Neural cell (in vitro differentiated cells): ENCODE data around the gene FBRS. TPM values are rescaled to one million over a fixed set of nuclear protein-coding genes. Genes with fewer than 3 reads are reported as not detected.
A peak's percentile ranks its signal among the peaks of the same experiment; 100 is the strongest.

Experiments
- H2AFZ ChIP-seq: fragments of 200-600, 300-800 bp; sonication (generic), shearing (Covaris generic); 2 replicates; pipeline ENCODE4 v1.6.0; 2014; ENCODE audit warnings: low read depth, mild to moderate bottlenecking, antibody characterized with exemption, low read length, moderate library complexity
- H3F3A ChIP-seq: fragments of 200-600 bp; shearing (Covaris generic); 2 replicates; pipeline ENCODE4 v1.6.1; 2016; ENCODE audit warnings: mild to moderate bottlenecking, moderate library complexity, mixed read lengths, antibody characterized with exemption, low read length; ENCODE audit not compliant: insufficient read depth, poor library complexity, severe bottlenecking
- H3K27ac ChIP-seq: fragments of 200-600, 300-800 bp; sonication (generic), shearing (Covaris generic); 2 replicates; pipeline ENCODE4 v1.5.1; 2014; ENCODE audit warnings: mild to moderate bottlenecking, low read length, moderate library complexity
- H3K27me3 ChIP-seq: fragments of 300-800, 200-600 bp; sonication (generic), shearing (Covaris generic); 2 replicates; pipeline ENCODE4 v1.6.0; 2014; ENCODE audit warnings: mild to moderate bottlenecking, low read depth, low read length, moderate library complexity; ENCODE audit not compliant: insufficient read depth
- H3K36me3 ChIP-seq: fragments of 300-800, 200-600 bp; sonication (generic), shearing (Covaris generic); 2 replicates; pipeline ENCODE4 v1.5.1; 2014; ENCODE audit warnings: mild to moderate bottlenecking, antibody characterized with exemption, low read length, moderate library complexity; ENCODE audit not compliant: insufficient read depth
- H3K4me2 ChIP-seq: fragments of 300-800, 200-600 bp; sonication (generic), shearing (Covaris generic); 2 replicates; pipeline ENCODE4 v1.6.0; 2014; ENCODE audit warnings: mild to moderate bottlenecking, low read length
- H3K4me3 ChIP-seq: fragments of 300-800, 200-600 bp; sonication (generic), shearing (Covaris generic); 2 replicates; pipeline ENCODE4 v1.5.1; 2014; ENCODE audit warnings: mild to moderate bottlenecking, low read length, moderate library complexity
- H3K79me2 ChIP-seq: fragments of 200-600 bp; shearing (Covaris generic); replicated peaks from 2 replicates; pipeline ENCODE4 v1.6.0; 2014; ENCODE audit warnings: mild to moderate bottlenecking, low read length, moderate library complexity; ENCODE audit not compliant: insufficient read depth
- H3K9ac ChIP-seq: fragments of 300-800, 200-600 bp; sonication (generic), shearing (Covaris generic); 2 replicates; pipeline ENCODE4 v1.6.1; 2016; ENCODE audit warnings: mild to moderate bottlenecking, low read length, mixed read lengths
- H3K9me2 ChIP-seq: fragments of 200-600 bp; shearing (Covaris generic); 2 replicates; pipeline ENCODE4 v1.6.1; 2016; ENCODE audit warnings: mild to moderate bottlenecking, low read length, mixed read lengths; ENCODE audit not compliant: insufficient read depth
- H3K9me3 ChIP-seq: fragments of 200-600, 300-800 bp; sonication (generic), shearing (Covaris generic); 2 replicates; pipeline ENCODE4 v1.6.1; 2016; ENCODE audit warnings: mild to moderate bottlenecking, mixed run types, low read length, moderate library complexity, mixed read lengths
- H4K20me1 ChIP-seq: fragments of 200-600 bp; shearing (Covaris generic); 2 replicates; pipeline ENCODE4 v1.6.1; 2016; ENCODE audit warnings: mild to moderate bottlenecking, mixed run types; ENCODE audit not compliant: insufficient read depth
- CTCF ChIP-seq: fragments of 450-650 bp; IDR thresholded peaks from 2 replicates; pipeline ENCODE4 v1.5.1; 2014; ENCODE audit warnings: antibody characterized with exemption, mild to moderate bottlenecking, moderate library complexity; ENCODE audit not compliant: poor library complexity, severe bottlenecking
- EP300 ChIP-seq: fragments of 450-650 bp; conservative IDR thresholded peaks from 2 replicates; pipeline ENCODE4 v1.6.1; 2014; ENCODE audit warnings: antibody characterized with exemption, mild to moderate bottlenecking, moderate library complexity; ENCODE audit not compliant: poor library complexity, severe bottlenecking
- EZH2 ChIP-seq: fragments of 200-600, 300-800 bp; shearing (Covaris generic), sonication (generic); IDR thresholded peaks from 2 replicates; pipeline ENCODE4 v1.6.1; 2014; ENCODE audit warnings: antibody characterized with exemption, low read length, borderline replicate concordance, mild to moderate bottlenecking; ENCODE audit not compliant: insufficient read depth, poor library complexity, severe bottlenecking
- MXI1 ChIP-seq: fragments of 450-650 bp; conservative IDR thresholded peaks from 2 replicates; pipeline ENCODE4 v1.6.1; 2014; ENCODE audit warnings: antibody characterized with exemption, mild to moderate bottlenecking; ENCODE audit not compliant: poor library complexity, severe bottlenecking
- POLR2AphosphoS5 ChIP-seq: IDR thresholded peaks from 2 replicates; pipeline ENCODE4 v1.6.1; 2012
- RAD21 ChIP-seq: fragments of 450-650 bp; conservative IDR thresholded peaks from 2 replicates; pipeline ENCODE4 v1.6.1; 2014; ENCODE audit warnings: antibody characterized with exemption, mild to moderate bottlenecking, moderate library complexity
- REST ChIP-seq: IDR thresholded peaks from 2 replicates; pipeline ENCODE4 v1.6.1; 2012; ENCODE audit warnings: borderline replicate concordance
- SMC3 ChIP-seq: fragments of 450-650 bp; conservative IDR thresholded peaks from 2 replicates; pipeline ENCODE4 v1.6.1; 2014; ENCODE audit warnings: antibody characterized with exemption, mild to moderate bottlenecking, moderate library complexity; ENCODE audit not compliant: poor library complexity
- TAF1 ChIP-seq: IDR thresholded peaks from 2 replicates; pipeline ENCODE4 v1.6.1; 2012; ENCODE audit warnings: low read depth
- polyA plus RNA-seq: library from polyadenylated mRNA; depleted of rRNA; stranded (reverse); fragments of >200 nt; gene quantifications from 2 replicates; pipeline ENCODE4 v1.2.3, GENCODE V29; 2014

The FBRS gene
- polyA plus RNA-seq, 1 donor from 2014 or later: 24.2 TPM

DNA sequence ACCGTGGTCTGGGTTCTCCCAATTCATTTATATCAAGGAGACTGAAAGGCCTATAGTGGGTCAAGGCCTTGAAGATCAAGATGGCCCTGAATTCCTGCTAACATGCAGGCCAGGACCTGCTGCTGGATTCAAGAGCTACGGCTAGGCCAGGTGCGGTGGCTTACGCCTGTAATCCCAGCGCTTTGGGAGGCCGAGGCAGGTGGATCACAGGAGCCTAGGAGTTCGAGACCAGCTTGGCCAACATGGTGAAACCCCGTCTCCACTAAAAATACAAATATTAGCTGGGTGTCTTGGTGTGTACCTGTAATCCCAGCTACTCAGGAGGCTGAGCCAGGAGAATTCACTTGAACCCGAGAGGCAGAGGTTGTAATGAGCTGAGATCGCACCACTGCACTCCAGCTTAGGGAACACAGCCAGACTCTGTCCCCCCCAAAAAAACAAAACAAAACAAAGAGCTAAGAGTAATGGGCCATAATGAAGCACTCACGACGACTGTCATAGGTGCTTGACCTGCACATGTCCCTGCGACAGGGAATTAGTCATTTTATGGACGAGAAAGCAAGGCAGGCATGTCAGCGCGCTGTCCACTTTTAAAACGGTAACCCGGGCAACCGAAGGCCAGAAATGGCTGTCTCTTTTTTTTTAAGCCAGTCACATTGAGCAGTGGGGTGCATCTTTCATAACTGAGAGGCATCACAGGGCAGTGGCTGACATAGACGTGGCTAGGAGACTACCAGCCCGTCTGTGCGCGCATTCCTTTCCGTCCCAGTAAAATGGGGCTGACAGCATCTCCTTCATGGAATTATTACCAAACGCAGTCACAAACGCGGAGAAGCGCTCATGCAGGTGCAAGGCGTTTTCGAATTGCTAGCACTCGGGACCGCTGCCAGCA is 1.0 kb upstream of the FBRS start:
- H2AFZ ChIP-seq: no peak overlapping the region
- H3K9me2 ChIP-seq: no peaks in the 10 kb centered on the region
- no peaks in the 10 kb centered on the region for H3K9me3 ChIP-seq
- no peaks in the 10 kb centered on the region for H4K20me1 ChIP-seq
- TF ChIP-seq CTCF: no peak
- no peak for TF ChIP-seq RAD21
- TF ChIP-seq MXI1: no peak
- TF ChIP-seq EZH2: no peak
- no peak for TF ChIP-seq EP300
- no peak for TF ChIP-seq POLR2AphosphoS5
- no peak for TF ChIP-seq SMC3
- no peak for TF ChIP-seq TAF1
- peak; percentile 3 for TF ChIP-seq REST
- peak overlapping the region; percentile 89 for H3K4me2 ChIP-seq
- peak overlapping the region; percentile 87 for H3K27ac ChIP-seq
- H3K79me2 ChIP-seq: peaks cover 36% of the 10 kb centered on the region
- H3K9ac ChIP-seq: peak overlapping the region; percentile 73
- peaks cover 6% of the 10 kb centered on the region for H3F3A ChIP-seq
- H3K36me3 ChIP-seq: no peaks in the 10 kb centered on the region
- H3K4me3 ChIP-seq: peak overlapping the region; percentile 66
- no peaks in the 10 kb centered on the region for H3K27me3 ChIP-seq

DNA sequence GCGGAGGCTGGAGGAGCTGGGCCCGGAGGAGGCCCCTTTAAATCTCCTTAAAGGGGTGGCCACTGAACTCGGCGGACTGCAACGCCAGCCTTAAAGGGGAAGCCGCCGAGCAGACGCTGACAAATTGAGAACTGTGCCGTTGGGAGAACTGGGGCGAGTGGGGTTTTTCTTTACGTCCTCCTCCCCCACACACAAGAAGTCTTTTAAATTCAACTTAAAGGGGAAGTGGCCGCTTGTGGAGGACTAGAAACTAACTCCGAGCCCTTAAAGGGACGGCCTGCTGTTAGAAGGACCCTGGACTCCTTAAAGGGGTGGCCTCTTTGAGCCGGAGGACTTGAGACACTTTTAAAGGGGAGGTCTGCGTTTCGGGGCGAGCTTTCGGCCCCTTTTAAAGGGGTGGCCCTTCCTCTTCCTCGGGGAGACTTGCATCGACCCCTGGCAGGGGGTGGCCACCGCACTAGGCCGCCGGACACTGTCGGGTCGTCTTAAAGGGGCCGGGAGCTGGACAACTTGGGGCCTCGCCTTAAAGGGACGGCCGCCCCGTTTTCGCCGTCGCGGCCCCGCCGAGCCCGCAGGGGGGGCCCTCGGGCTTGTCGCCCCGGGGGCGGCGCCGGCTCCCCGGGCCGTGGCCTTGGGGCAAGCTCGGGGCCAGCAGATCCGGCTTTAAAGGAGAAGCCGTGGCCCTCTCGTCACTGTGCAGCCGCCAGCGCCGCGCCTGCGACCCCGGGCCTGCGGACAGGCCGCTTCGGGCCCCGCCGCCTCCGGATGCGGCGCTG is 688 bp downstream of the FBRS start:
- H3K36me3 ChIP-seq: peaks cover 8% of the 10 kb centered on the region
- peak overlapping the region; percentile 94 for H3K4me3 ChIP-seq
- TF ChIP-seq SMC3 (peak; percentile 40), MXI1 (peak; percentile 43), REST (no peak), TAF1 (peak; percentile 24), POLR2AphosphoS5 (no peak), EP300 (peak; percentile 5), CTCF (peak; percentile 50), EZH2 (no peak), RAD21 (no peak)
- H3K9me2 ChIP-seq: no peaks in the 10 kb centered on the region
- no peaks in the 10 kb centered on the region for H3K9me3 ChIP-seq
- H3K27ac ChIP-seq: peak overlapping the region; percentile 97
- H2AFZ ChIP-seq: peak overlapping the region; percentile 36
- peaks cover 6% of the 10 kb centered on the region for H3F3A ChIP-seq
- no peaks in the 10 kb centered on the region for H4K20me1 ChIP-seq
- peak overlapping the region; percentile 93 for H3K9ac ChIP-seq
- H3K79me2 ChIP-seq: peaks cover 39% of the 10 kb centered on the region
- no peaks in the 10 kb centered on the region for H3K27me3 ChIP-seq
- no peak overlapping the region for H3K4me2 ChIP-seq
